SK-N-SH (cell line): ENCODE results near the gene PECR.

Experiments used
- CTCF ChIP-seq: fragments of 200-600 bp; sonication (generic); IDR thresholded peaks from 2 replicates; pipeline ENCODE4 v1.6.1; 2017; ENCODE audit warnings: antibody characterized with exemption, mild to moderate bottlenecking, moderate library complexity
- EP300 ChIP-seq, 2 experiments: IDR thresholded peaks; 2 replicates each; pipeline versions ENCODE4 v1.4.0 to v1.6.1; 2012; ENCODE audit warnings: borderline replicate concordance in 1 of 2, low read depth in 1 of 2, low read length in 1 of 2
- EZH2phosphoT487 ChIP-seq: fragments of 200-600 bp; sonication (generic); IDR thresholded peaks from 2 replicates; pipeline ENCODE4 v1.6.1; 2017; ENCODE audit warnings: low read depth, mixed run types, mild to moderate bottlenecking, antibody characterized with exemption, moderate library complexity, borderline replicate concordance
- JUND ChIP-seq: IDR thresholded peaks from 2 replicates; pipeline ENCODE4 v1.4.0; 2012
- MAX ChIP-seq: IDR thresholded peaks from 2 replicates; pipeline ENCODE4 v1.4.0; 2012; ENCODE audit warnings: low read depth
- MEF2A ChIP-seq: IDR thresholded peaks from 2 replicates; pipeline ENCODE4 v1.4.0; 2012; ENCODE audit warnings: low read depth, borderline replicate concordance
- POLR2AphosphoS5 ChIP-seq: IDR thresholded peaks from 2 replicates; pipeline ENCODE4 v1.6.1; 2012; ENCODE audit warnings: low read depth, low read length
- RAD21 ChIP-seq: IDR thresholded peaks from 2 replicates; pipeline ENCODE4 v1.6.1; 2012; ENCODE audit warnings: mild to moderate bottlenecking, low read length
- REST ChIP-seq: IDR thresholded peaks from 2 replicates; pipeline ENCODE4 v1.6.1; 2012; ENCODE audit warnings: mild to moderate bottlenecking, low read depth, low read length, moderate library complexity
- SMC3 ChIP-seq: IDR thresholded peaks from 2 replicates; pipeline ENCODE4 v1.6.1; 2012; ENCODE audit warnings: low read depth, low read length, improper control_type of control experiment
- TAF1 ChIP-seq: IDR thresholded peaks from 2 replicates; pipeline ENCODE4 v1.6.1; 2012; ENCODE audit warnings: low read depth, mild to moderate bottlenecking, low read length, moderate library complexity, borderline replicate concordance
- USF2 ChIP-seq: fragments of 150-350 bp; IDR thresholded peaks from 2 replicates; pipeline ENCODE4 v1.6.1; 2017; ENCODE audit warnings: antibody characterized with exemption, low read length, low read depth, borderline replicate concordance
- YY1 ChIP-seq: IDR thresholded peaks from 2 replicates; pipeline ENCODE4 v1.4.0; 2012; ENCODE audit warnings: low read depth, mild to moderate bottlenecking

GRCh38 chr2:216075510-216076485 lies 5.8 kb downstream of the PECR start:
- TF ChIP-seq SMC3, result no peak
- TF ChIP-seq POLR2AphosphoS5, result no peak
- TF ChIP-seq TAF1, result no peak
- TF ChIP-seq CTCF, result no peak
- TF ChIP-seq USF2, result no peak
- TF ChIP-seq YY1, result no peak
- no peak for TF ChIP-seq MEF2A
- TF ChIP-seq EP300 (IDR thresholded peaks at IDR 0.05; ENCODE audit: borderline replicate concordance in 1 of 2, low read depth in 1 of 2, low read length in 1 of 2), result no peak
- TF ChIP-seq REST, result no peak
- no peak for TF ChIP-seq EZH2phosphoT487
- TF ChIP-seq MAX, result no peak
- TF ChIP-seq JUND, result no peak
- no peak for TF ChIP-seq RAD21
